GM19468 (cell line): ENCODE data around the gene FAM83G.
"Not testable (repeated sequence)": the region's sequence is repeated elsewhere in the genome, so short reads cannot be mapped to it uniquely, and the experiment has no call there.

Experiments
- ATAC-seq: cut with Tn5 transposase; IDR thresholded peaks from one replicate; pipeline ENCODE4 v1.9.1; 2021; ENCODE audit warnings: mild to moderate bottlenecking, moderate library complexity, moderate number of reproducible peaks; ENCODE audit not compliant: unreplicated experiment; ENCODE audit errors: extremely low read depth

Gene FAM83G

GRCh38 chr17:19004421-19005136 lies at the start of gene FAM83G:
Gene FAM83G (minus strand): TSS chr17:19004764. CDS start chr17:19004041, 723 bp downstream.
- ATAC-seq: no peak

- not testable (repeated sequence) for ATAC-seq
Observed at GRCh38 chr17:19048826-19049225, 44.3 kb upstream of the FAM83G start.

DNA sequence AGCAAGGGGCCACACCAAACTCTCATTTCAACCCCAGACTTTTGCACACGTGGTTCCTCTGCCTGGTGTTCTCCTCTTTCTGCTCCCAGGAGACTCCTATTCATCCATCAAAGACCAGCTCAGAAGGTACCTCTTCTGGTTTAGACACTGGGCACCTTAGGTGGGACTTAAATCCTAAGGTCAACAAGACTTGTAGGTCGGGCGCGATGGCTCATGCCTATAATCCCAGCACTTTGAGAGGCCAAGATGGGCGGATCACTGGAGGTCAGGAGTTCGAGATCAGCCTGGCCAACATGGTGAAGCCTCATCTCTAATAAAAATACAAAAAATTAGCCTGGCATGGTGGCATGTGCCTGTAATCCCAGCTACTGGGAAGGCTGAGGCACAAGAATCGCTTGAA lies 42.9 kb upstream of the FAM83G start:
- not testable (repeated sequence) for ATAC-seq

- ATAC-seq: not testable (repeated sequence)
Observed at GRCh38 chr17:19046782-19047375, 42.3 kb upstream of the FAM83G start, which contains the start of gene GRAP. Gene GRAP (minus strand): TSS chr17:19046957. CDS start chr17:19046926, 31 bp downstream.

- ATAC-seq: not testable (repeated sequence)
Observed at GRCh38 chr17:19044643-19045042, 40.1 kb upstream of the FAM83G start.

DNA sequence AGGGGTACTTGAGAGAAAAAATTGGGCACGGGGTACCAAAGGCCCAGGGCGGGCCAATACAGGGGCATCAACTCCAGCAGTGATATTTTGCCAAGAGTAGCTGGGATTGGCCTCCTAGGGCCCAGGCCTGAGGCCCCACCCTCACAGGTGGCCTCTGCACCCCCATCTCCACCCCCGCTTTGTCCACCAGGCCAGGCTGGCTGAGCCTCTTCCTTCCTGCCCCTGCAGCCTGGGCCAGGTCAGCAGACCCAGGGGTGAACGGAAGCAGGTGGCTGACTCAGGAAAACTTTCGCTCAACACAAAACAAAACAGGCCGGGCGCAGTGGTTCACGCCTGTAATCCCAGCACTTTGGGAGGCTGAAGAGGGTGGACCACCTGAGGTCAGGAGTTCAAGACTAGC lies 38.5 kb upstream of the FAM83G start:
- not testable (repeated sequence) for ATAC-seq

GRCh38 chr17:19042369-19042768 lies 37.8 kb upstream of the FAM83G start:
- not testable (repeated sequence) for ATAC-seq

DNA sequence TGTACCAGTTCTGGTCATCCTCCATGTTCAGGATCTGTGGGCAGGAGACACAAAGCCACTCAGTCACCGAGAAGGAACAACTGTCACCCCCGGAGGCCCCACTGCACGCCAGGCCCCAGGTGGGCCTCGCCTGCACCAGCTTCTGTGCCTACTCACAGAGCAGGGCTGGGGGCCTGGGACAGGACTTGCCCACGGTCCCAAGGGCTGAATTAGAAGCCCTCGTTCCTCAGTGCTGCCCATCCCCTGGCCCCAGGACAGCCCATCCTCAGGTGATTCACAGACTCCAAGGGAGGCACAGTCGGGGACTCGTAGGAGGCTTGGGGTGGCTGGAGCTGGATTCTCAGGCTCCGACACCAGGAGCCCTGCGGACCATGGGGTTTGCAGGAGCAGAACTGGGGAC lies 37.3 kb upstream of the FAM83G start:
- not testable (repeated sequence) for ATAC-seq

GRCh38 chr17:19040350-19040749 lies 35.8 kb upstream of the FAM83G start:
- not testable (repeated sequence) for ATAC-seq

DNA sequence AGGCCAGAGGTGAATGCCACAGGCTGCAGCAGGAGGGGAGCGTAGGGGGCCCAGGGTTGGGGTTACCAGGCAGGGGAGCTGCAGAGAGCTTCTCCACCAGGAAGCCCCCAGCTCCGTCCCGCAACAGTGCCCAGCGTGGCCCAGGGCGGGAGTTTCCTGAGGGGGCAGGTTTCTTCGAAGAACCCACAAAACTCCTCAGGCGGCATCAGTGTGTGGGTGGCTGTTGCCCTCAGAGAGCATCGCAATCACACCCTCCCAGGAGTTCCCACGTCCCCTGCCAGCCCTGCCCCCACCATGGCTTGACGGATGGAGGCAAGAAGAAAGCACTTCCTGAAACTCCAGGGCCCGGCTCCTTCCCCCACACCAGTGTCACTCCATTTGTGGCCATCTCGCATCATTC lies 34.2 kb upstream of the FAM83G start:
- ATAC-seq: not testable (repeated sequence)

DNA sequence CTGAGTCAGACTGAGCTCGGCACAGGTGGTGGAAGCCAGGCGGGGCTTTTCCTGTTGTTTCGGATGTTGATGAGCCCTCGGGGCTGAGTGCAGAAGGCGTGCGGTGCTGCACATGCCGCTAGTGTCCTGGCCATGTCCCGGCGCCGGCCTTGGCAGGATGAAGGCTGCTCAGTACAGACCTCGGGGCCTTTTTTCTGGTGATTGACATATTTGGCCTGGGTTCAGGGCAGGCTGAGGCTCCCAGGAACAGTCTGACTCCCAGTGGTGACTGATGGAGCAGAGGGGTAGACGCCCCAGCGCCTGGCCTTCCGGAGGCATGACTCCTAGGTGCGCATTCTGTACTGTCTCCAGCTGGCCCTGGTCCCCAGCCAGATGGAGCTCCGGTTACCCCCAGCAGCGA lies 33.4 kb upstream of the FAM83G start:
- not testable (repeated sequence) for ATAC-seq

DNA sequence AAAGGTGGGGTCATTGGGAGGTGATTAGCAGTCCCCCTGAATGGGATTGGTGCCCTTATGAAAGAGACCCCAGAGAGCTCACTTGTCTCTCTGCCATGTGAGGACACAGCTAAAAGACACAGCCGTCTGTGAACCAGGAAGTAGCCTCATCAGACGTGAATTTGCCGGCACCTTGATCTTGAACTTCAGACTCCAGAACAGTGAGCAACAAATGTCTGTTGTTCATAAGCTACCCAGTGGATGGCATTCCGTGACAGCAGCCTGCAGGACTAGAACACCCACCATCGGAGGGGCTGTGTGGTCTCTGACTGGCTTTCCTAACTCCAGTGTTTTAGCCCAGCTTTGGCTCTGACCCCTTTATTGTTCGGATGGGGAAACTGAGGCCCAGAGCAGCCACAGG lies 33.0 kb upstream of the FAM83G start:
- not testable (repeated sequence) for ATAC-seq

DNA sequence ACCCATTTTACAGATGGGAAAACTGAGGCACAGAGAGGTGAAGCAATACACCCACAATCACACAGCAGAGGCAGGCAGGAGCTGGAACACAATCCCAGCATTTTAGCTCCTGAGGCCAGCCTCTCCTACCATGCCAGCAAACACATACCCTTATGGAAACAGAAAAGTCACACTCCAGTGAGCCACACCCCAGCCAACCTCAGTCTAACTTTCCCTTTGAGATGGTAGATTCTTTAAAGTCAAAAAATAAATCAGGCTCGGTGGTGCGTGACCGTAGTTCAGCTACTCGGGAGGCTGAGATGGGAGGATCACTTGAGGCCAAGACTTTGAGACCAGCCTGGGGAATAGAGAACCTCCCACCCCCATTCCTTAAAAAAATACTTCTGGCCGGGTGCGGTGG lies 31.6 kb upstream of the FAM83G start:
- ATAC-seq: not testable (repeated sequence)

- not testable (repeated sequence) for ATAC-seq
Observed at GRCh38 chr17:19032377-19032988, 27.9 kb upstream of the FAM83G start.

DNA sequence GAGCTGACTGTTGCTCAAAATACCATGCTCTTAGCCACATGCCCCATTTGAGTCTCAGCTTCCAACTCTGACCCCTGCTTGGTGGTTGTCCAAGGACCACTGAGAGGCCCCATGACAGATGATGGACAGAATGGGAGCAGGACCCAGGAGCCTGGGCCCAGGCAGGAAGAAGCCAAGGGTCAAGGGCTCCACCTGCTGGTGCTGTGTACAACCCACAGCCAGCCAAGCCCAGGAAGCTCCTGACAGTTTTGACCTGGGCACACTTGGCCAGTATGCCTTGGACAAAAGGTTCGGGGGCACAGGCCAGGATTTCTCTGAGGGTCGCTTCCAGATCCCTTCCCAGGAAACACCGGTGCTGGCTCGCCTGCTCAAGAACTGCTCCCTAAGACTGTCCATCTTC lies 27.2 kb upstream of the FAM83G start:
- ATAC-seq: not testable (repeated sequence)

DNA sequence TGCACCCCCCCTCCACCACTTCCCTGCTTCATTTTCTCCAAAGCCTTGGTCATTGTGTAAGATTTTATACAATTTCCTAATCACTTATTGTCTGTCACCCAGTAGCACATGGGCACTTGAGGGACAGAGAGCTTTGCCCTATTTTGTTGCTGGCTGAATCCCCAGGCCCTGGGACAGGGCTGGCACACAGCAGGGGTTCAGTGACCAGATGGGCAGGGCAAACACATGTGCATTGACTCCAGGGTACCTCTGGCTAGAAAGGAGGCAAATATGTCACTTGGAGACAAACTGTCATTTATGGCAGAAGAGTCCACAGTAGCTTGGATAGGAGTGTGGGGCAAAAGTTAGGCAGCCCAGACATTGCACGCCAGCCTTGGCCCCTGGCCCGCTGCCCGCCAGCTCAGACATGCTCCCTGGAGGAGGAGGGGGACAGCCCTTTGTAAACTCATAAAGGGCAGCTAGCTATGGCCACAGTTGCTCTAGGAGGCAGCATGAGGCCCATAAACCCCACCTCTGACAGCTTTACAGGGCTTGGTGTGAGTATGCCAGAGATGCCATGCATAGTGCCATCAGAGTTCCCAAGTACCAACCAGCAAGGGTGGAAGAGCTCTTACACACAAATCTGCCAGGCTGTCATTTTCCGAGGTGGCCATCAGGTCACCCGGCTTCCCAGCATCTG lies 26.3 kb upstream of the FAM83G start:
- not testable (repeated sequence) for ATAC-seq

GRCh38 chr17:19029740-19030139 lies 25.2 kb upstream of the FAM83G start:
- ATAC-seq: not testable (repeated sequence)

DNA sequence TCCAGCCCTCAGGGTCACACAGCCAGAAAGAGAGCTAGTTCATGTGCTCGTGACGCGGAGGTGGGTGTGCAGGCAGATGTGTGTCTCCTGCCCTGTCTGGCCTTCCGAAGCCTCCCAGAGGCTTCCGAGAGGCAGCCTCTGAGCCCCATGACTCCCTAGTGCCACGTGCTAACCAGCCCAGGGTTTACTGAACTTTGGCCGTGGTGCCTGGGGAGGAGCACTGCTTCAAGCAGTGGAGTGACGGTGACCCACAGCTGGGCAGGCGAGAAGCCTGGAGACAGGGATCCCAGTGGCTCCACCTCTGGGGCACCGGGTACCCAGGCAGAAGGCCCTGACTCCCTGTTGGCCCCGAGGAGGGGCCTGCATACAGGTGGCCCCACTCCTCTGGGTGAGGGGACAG lies 24.1 kb upstream of the FAM83G start:
- not testable (repeated sequence) for ATAC-seq

GRCh38 chr17:19024101-19025078 lies 19.8 kb upstream of the FAM83G start:
- no peak for ATAC-seq
